GM20431 (cell line): Measurements from ENCODE around the gene PYY.
"Not testable (repeated sequence)": the region's sequence is repeated elsewhere in the genome, so short reads cannot be mapped to it uniquely, and the experiment has no call there.

ENCODE experiments used
- in situ Hi-C: fragments of 300-500 bp; cut with MseI, MboI; formaldehyde crosslinking; loops from one replicate; pipeline ENCODE4 v1.15.0; 2020; ENCODE audit warnings: low sequenced_read_pairs; ENCODE audit not compliant: unreplicated experiment

PYY gene

DNA sequence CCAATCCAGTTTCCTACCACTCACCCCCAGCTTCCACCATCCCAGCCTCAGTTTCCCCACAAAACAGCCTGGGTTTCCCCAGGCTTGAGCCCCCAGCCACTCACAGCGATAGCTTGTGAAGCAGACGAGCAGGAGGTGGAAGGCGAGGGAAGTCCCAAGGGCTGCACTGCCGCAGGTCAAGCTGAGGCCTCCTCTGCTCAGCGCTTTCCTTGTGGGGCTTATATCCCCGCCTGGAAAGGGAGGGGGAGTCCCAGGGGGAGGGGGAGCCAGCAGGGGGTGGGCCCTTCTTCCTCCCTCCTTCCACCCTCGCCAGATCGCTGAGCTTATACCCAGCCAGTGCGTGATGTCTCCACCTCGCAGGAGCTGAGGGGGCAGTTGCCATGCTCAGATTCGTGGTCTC, at the start of gene PYY:
Gene PYY, minus strand, starts transcription at position 195 of the 400 bp plus-strand sequence. CDS start 457 bp downstream, outside the sequence.
- in situ Hi-C loops, result no loop called here

DNA sequence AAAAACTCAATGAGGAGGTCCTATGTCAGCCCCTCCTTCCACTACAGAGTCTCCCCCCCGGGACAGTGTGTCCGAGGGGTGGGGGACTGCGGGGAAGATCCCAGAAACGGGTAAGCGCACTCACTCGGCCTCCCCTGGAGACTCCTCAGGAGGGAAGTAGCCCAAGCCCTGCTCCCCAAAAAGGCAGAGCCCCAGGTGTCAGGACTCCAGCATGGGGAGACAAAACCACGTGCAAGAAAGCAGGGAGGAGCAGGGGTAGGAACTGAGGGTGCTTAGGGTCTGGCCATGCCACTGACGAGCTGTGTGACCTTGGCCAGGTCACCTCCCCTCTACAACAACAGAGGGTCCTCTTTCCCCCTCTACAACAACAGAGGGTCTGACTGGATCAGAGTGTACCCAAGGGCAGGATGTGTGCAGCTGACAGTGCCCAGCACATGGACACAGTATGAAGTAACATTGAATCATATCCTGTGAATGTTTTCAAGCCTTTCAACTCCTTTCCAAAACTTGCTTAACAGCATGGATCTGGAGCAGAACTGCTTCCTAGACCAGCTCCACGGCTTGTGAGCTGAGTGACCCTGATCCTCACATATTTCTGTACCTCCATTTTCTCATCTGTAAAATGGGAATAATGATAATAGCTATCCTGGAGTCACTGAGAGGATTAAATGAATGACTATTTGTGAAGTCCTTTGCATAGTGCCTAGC, 48.6 kb upstream of the PYY start:
- in situ Hi-C loops, result no loop called here

DNA sequence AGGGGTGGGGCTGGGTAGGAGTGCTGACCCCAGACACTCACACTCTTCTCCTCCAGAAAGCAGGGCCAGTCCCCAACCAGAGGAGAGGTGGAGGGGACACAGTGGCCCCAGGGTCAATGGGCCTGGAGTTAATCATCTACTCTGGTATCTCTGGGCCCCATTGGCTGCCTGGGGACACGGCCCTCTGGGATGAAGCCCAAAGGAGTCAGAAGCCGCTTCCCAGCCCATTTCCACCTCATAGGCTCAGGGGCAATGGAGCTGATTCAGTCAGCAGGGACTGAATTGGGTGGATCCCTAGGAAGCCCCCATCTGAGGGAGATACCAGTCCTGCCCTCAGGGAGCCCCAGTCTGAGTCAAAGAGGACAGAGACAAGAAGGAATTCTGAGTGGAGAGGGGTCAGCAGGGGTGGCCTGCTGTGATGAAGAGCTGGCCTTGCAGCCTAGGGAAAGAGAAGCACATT, 47.8 kb upstream of the PYY start:
- in situ Hi-C loops, result no loop called here

GRCh38 chr17:44000871-44001460, 47.2 kb upstream of the PYY start:
- in situ Hi-C loops, result no loop called here

DNA sequence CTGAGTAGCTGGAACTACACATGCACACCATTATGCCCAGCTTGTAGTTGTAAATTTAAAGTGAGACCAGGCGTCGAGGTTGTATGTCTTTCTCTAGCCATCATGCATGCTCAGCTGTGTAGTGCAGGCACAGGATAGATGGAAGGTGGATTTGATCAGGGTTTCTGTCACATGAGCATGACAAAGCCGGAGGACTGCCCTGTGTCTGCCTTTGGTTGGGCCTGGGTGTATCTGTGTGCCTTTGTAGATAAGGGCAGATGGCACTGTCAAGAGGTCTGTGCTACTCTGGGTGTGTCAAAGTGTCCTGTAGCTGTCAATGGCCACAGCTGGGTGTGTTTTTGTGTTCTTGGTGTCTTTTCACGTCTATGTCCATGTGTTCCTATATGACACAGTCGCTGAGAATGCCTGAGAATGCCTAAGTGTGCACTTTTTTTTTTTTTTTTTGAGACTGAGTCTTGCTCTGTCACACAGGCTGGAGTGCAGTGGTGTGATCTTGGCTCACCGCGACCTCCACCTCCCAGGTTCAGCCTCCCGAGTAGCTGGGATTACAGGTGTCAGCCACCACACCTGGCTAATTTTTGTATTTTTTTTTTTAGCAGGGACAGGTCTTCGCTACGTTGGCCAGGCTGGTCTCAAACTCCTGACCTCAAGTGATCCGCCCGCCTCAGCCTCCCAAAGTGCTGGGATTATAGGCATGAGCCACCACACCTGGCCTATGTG, 46.6 kb upstream of the PYY start:
- in situ Hi-C loops, result no loop called here

DNA sequence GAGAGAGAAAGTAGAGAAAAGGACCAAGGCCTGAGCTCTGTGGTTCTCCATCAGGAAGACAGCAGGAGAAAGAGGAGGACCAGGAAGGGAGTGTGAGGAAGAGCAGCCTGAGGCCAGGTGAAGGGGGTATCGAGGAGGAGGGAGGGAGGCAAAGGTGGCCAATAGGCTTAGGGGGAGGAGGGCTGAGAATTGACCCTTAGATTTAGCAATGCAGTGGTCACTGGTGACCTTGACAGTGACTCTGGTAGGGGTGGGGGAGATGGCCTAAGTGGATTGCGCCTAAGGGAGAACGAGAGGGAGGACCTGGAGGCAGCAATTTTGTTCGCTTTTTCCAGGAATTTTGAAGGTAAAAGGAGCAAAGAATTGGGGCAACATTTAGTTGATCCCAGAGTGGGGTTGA, 45.3 kb upstream of the PYY start:
- in situ Hi-C loops, result no loop called here

GRCh38 chr17:43998552-43998951, 44.8 kb upstream of the PYY start:
- in situ Hi-C loops, result no loop called here

DNA sequence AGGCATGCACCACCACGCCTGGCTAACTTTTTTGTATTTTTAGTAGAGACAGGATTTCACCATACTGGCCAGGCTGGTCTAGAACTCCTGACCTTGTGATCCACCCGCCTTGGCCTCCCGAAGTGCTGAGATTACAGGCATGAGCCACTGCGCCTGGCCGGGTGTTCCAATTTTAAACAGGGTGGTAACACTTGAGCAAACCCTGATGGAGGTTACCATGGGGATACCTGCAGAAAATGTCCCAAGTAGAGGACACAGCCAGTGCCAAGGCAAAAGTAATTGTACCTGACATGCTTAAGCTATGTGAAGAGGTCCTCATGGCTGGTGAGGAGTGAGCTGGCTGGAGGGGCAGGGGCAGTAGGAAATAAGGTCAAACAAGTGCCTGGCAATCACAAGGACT, 43.4 kb upstream of the PYY start:
- in situ Hi-C loops, result not testable (repeated sequence)

DNA sequence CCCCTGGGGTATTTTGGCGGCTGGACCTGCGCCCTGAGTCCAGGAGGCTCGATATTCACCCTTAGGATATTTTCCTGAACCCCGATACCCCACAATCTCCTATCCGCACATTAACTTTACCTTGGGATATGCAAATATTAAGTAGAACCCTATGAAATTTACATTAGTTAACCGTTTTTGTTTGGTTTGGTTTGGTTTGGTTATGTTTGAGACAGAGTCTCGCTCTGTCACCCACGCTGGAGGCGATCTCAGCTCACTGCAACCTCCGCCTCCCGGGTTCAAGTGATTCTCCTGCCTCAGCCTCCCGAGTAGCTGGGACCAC, 41.4 kb upstream of the PYY start:
- in situ Hi-C loops, result no loop called here

- in situ Hi-C loops, result no loop called here
These were observed 40.8 kb upstream of the PYY start for GRCh38 chr17:43994272-43995149.

- in situ Hi-C loops, result no loop called here
These were observed 38.9 kb upstream of the PYY start for GRCh38 chr17:43992641-43993040.

DNA sequence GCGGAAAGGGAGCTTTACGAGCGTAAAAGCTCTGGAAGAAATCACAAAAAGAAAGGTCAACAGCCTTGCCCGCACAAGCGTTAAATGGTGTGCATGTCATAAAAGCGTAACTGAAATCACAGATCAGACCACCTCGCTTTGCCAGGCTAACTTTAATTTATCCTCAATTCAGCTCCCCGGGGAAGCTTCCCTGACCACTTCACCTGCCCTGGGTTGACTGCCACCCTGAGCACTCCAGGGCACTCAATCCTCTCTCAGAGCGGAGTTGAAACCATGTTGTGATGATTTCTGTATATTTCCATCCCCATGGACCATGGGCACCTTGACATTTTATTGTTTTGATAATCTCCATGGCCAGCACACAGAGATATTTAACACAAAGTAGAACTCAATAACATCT, 34.6 kb upstream of the PYY start:
- in situ Hi-C loops, result no loop called here

DNA sequence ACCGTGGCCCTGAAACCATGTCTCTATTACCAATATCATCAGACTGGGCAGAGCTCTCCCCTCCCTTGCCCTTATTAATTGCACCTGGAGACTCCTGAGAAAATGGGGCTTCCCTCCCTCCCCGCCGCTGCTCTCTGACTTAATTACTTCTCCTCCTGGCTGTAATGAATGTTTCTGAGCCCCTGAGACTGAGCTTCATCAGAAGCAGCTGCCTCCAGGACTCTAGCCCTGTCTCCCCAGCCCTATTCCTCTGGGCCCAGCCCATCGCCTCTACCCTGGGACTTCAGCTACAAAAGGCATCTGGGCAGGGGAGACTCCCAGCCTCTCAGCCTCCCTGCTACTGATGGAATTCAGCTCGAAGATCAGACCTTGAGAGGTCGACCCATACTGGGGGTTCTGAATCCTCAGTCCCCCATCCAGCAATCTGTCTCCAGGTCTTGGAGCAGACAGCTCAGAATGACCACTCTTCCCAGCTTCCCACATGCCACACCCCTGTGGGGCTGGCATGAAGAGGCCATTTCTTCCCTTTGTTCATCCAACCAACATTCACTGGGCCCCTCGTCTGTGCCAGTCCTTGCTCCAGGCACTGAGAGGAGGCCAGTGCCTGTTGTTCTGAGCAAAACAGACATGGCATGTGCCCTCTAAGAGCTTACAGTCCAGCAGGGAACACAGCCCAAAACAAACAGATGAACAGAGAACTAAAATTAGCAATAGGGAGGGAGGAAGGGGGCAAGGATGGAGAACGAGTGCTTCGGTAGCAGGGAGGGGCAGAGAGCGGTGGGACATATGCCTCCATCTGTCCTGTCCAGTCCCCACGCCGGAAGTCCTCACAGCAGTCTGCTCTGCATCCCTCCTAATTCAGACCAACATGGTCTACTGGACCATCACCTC, 33.6 kb upstream of the PYY start:
- in situ Hi-C loops, result no loop called here

GRCh38 chr17:43986225-43986981, 32.7 kb upstream of the PYY start:
- in situ Hi-C loops, result no loop called here

DNA sequence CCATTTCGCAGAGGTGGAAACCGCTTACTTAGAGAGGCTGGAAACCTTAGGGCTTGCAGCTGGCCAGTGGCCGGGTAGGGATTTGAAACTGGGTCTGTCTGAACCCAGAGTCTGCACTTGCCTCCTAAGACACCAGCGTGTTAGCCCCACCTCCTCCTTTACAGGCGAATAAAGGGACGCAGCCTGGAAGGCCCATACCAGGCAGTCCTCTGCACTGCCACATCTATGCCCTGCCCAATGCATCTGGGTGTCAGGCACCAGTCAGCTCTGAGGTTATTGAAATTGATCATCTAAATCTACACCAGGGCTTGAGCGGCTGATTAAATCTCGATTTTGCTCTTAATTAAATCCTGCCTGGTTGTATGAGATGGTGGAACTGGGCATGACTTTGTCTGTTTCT, 30.8 kb upstream of the PYY start:
- in situ Hi-C loops, result no loop called here

- in situ Hi-C loops, result no loop called here
These were observed 30.0 kb upstream of the PYY start for GRCh38 chr17:43983515-43984411.

DNA sequence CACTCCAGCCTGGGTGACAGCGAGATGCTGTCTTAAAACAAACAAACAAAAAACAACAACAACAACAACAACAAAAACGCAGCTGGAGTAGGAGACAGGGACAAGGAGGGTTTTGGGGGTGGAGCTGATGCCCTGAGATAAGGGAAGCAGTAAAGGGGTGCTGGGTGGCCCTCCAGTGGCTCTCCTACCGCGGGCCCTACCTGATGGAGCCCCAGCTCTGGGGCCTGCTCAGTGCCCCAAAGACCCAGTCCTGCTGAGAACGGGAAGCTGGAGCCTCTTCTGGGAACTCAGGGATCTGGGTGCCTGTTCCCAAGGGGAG, 29.4 kb upstream of the PYY start:
- in situ Hi-C loops, result no loop called here

GRCh38 chr17:43982171-43982570, 28.4 kb upstream of the PYY start:
- in situ Hi-C loops, result no loop called here
